Upper lobe of left lung (tissue), 4 donors: ENCODE results near the gene SLC1A7.

Experiments used
- CTCF ChIP-seq, 6 experiments: fragments of 450-650 bp in 4 of 6; fragments of 200-600 bp in 2 of 6; sonication (generic) in 2 of 6; IDR thresholded peaks; one replicate each; pipeline ENCODE4 v1.5.1; 2016 to 2019; ENCODE audit warnings: antibody characterized with exemption in 6 of 6
- EP300 ChIP-seq, 4 donors: sonication (generic); formaldehyde crosslinking; IDR thresholded peaks; one replicate each; pipeline ENCODE4 v1.5.1; 2017; ENCODE audit warnings: antibody characterized with exemption in 4 of 4, control low read depth in 2 of 4
- POLR2A ChIP-seq, 4 donors: fragments of 450-650 bp; IDR thresholded peaks; one replicate each; pipeline ENCODE4 v1.5.1; 2016 to 2017; ENCODE audit warnings: antibody characterized with exemption in 4 of 4, mild to moderate bottlenecking in 2 of 4
- POLR2AphosphoS5 ChIP-seq, 2 donors: sonication (generic); formaldehyde crosslinking; IDR thresholded peaks; one replicate each; pipeline ENCODE4 v1.5.1; 2017; ENCODE audit warnings: antibody characterized with exemption in 2 of 2

- TF ChIP-seq POLR2A (IDR thresholded peaks at IDR 0.05) (no peak), CTCF (IDR thresholded peaks at IDR 0.05) (no peak), POLR2AphosphoS5 (IDR thresholded peaks at IDR 0.05) (no peak), EP300 (IDR thresholded peaks at IDR 0.05) (no peak)
Observed at GRCh38 chr1:53075761-53076163, 66.7 kb downstream of the SLC1A7 start.
